Neural crest cell (in vitro differentiated cells): ENCODE measurements around the gene CMTR1. TPM values are rescaled to one million over a fixed set of nuclear protein-coding genes. Genes with fewer than 3 reads are reported as not detected.

Experiments used
- DNase-seq: peaks from one replicate; pipeline ENCODE4 v3.0.0; 2021; ENCODE audit warnings: low read depth, mixed read lengths, low spot score
- H3K27ac Mint-ChIP-seq: one replicate; pipeline ENCODE4 v1.8.0; 2021; ENCODE audit warnings: mild to moderate bottlenecking, mixed read lengths; ENCODE audit not compliant: unreplicated experiment
- H3K27me3 Mint-ChIP-seq: 2 replicates; pipeline ENCODE4 v1.8.0; 2021; ENCODE audit warnings: low read depth, mild to moderate bottlenecking, mixed read lengths
- H3K36me3 Mint-ChIP-seq: 2 replicates; pipeline ENCODE4 v1.8.0; 2021; ENCODE audit warnings: low read depth, mild to moderate bottlenecking, mixed read lengths
- H3K4me1 Mint-ChIP-seq: 2 replicates; pipeline ENCODE4 v1.8.0; 2021; ENCODE audit warnings: mixed read lengths
- H3K4me3 Mint-ChIP-seq: one replicate; pipeline ENCODE4 v1.8.0; 2021; ENCODE audit warnings: mild to moderate bottlenecking, mixed read lengths
- H3K9me3 Mint-ChIP-seq: 2 replicates; pipeline ENCODE4 v1.8.0; 2021; ENCODE audit warnings: mixed read lengths
- total RNA-seq: library from RNA; stranded (reverse); gene quantifications from 2 replicates; pipeline ENCODE4 v1.2.1, GENCODE V29; 2021
- TF ChIP-seq, protein P1 (sequence below): fragments of 200-600 bp; sonication (generic); conservative IDR thresholded peaks from 2 replicates; pipeline ENCODE4 v1.5.0; 2021; ENCODE audit warnings: antibody characterized with exemption, mild to moderate bottlenecking

Gene CMTR1
- total RNA-seq, 1 donor from 2014 or later = 51.0 TPM

DNA sequence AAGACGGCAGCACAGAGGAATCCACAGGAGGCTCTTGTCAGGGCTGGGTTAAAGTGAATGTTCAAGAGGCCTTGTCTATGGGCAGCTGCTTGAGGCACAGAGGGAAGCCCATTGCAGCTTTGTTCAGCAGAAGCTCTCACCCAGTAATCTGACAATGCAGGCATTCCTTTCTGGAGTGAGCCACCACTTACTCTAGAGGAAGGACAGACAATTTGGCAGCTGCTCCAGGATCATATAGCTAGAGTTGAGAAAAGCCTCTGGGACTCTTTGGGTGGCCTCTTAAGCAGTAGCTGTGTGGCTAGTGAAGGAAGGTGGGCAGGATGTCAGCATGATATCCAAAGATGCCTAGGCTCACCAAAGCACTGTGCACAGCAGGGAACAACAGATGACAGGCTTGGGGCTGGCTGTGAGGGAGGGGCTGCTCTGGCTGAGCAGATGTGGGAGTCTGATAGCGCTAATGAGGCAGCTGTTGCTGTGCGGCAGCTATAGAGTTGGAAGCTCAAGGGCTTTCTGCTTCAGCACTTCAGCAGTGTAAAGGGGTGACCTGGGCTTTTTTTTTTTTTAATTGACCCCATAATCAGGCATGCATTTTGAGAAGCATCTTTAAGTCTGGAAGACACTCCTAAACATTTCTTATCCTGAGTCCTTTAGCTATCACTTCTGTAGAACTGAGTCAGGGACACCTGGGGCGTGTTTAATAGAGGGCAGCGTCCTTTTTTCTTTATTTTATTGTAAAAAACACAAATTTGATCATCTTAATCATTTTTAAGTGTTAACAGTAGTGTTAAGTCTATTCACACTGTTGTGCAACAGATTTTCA lies 27.2 kb downstream of the CMTR1 start:
- no peaks in the 10 kb centered on the region for H3K4me1 Mint-ChIP-seq

DNA sequence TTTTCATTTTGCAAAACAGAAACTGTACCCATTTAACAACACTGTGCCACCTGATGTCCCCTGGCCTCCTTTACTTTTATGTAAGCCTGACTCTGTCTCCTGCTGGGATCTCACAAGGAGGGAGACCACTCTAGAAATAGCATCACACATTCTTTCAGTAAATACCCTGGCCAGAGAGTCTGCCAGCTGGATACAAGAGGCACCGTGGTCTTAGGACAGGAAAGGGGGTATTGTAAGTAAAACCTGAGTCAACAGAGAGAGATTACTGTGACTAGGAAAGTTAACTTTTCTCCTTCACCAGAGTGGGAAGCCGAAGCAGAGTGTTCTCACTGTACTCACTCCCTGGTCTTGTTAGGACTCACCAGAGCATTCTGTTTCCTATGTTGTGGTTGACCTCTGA lies 27.8 kb downstream of the CMTR1 start:
- H3K36me3 Mint-ChIP-seq = peaks cover 21% of the 10 kb centered on the region
- H3K9me3 Mint-ChIP-seq = no peaks in the 10 kb centered on the region
- no peak overlapping the region for H3K27ac Mint-ChIP-seq
- DNase-seq = no peak
- TF ChIP-seq, protein P1, sequence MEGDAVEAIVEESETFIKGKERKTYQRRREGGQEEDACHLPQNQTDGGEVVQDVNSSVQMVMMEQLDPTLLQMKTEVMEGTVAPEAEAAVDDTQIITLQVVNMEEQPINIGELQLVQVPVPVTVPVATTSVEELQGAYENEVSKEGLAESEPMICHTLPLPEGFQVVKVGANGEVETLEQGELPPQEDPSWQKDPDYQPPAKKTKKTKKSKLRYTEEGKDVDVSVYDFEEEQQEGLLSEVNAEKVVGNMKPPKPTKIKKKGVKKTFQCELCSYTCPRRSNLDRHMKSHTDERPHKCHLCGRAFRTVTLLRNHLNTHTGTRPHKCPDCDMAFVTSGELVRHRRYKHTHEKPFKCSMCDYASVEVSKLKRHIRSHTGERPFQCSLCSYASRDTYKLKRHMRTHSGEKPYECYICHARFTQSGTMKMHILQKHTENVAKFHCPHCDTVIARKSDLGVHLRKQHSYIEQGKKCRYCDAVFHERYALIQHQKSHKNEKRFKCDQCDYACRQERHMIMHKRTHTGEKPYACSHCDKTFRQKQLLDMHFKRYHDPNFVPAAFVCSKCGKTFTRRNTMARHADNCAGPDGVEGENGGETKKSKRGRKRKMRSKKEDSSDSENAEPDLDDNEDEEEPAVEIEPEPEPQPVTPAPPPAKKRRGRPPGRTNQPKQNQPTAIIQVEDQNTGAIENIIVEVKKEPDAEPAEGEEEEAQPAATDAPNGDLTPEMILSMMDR = no peak
- no peaks in the 10 kb centered on the region for H3K4me1 Mint-ChIP-seq
- H3K4me3 Mint-ChIP-seq = no peak overlapping the region
- no peaks in the 10 kb centered on the region for H3K27me3 Mint-ChIP-seq

More for the DNA sequence above, 27.2 kb downstream of the CMTR1 start:
- Mint-ChIP-seq H3K9me3 (no peaks in the 10 kb centered on the region), H3K27me3 (no peaks in the 10 kb centered on the region), H3K27ac (peak overlapping the region; percentile 19), H3K4me3 (no peak overlapping the region), H3K36me3 (peaks cover 19% of the 10 kb centered on the region)
- TF ChIP-seq, protein P1 = no peak
- DNase-seq = no peak

DNA sequence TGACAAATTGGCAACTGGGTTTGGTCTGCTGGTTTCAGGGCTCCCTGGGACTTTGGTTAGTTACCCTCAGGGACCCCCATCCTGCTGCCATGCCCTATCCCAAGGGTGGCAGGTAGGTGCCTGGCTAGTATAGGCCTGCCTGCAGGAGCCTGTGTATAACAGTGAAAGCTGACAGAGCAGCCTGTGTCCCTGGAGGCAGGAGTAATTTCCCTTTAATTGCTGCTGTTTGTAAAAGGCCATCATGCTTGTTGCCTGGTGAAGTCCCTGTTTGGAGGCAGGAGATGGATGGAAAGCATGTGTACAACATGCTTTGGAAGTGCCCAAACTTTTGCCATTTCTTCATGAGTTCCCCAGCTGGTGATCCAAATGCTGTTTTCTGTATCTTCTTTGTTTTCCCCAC lies 30.1 kb downstream of the CMTR1 start:
- Mint-ChIP-seq H3K9me3 (peaks cover 4% of the 10 kb centered on the region), H3K4me3 (no peak overlapping the region), H3K27me3 (no peaks in the 10 kb centered on the region), H3K36me3 (peaks cover 29% of the 10 kb centered on the region), H3K4me1 (no peaks in the 10 kb centered on the region), H3K27ac (no peak overlapping the region)
- TF ChIP-seq, protein P1 = no peak
- DNase-seq = no peak

DNA sequence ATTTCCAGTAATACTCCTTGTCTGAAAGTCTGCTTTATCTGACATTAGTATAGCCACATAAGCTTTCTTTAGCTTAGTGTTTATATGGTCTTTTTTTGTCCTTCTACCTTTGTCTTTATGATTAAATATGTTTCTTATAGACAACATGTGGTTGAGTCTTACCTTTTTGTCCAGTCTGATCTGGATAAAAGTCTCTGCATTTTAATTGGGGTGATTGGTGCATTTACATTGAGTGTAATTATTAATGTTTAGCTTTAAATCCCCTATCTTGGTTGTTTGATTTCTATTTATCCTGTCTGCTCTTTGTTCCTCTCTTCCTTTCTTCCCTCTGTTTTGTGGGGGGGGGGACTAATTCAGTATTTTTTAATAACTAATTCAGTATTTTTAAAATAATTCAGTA lies 34.7 kb downstream of the CMTR1 start:
- TF ChIP-seq, protein P1 = no peak
- H3K27ac Mint-ChIP-seq = no peak overlapping the region
- no peak overlapping the region for H3K4me3 Mint-ChIP-seq
- H3K4me1 Mint-ChIP-seq = no peaks in the 10 kb centered on the region
- H3K9me3 Mint-ChIP-seq = peaks cover 4% of the 10 kb centered on the region
- H3K36me3 Mint-ChIP-seq = peaks cover 36% of the 10 kb centered on the region
- no peak for DNase-seq
- H3K27me3 Mint-ChIP-seq = no peaks in the 10 kb centered on the region

DNA sequence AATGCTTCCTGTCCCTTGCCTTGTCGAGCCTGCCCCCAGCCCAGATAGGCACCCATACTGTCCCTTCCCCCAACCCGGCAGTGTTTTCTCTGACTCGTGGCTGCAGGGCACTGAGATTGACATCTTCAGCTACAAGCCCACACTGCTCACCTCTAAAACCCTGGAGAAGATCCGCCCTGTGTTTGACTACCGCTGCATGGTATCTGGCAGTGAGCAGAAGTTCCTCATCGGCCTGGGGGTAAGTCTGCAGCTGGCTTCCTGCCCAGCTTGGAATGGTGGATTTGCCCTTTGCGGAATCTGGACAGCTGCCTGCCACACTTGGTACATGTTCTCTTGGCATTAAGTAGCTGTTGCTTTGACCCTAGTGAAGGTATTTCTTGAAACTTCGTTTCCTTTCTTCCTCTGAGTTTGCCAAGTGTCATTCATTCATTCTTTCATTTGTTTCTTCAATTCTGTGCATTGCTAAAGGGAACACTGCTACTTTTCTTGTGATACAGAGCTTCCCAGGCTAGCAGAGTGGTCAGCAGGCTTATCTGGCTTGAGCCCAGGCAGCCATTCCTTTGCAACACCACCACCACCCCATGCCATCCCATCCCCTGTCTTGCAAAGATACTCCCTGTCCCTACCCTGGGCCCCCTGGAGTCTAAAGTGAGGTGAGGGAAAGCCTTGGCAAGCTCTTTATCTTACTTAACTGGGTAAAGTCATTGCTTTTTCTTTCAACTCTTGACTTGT lies 40.5 kb downstream of the CMTR1 start:
- H3K9me3 Mint-ChIP-seq = no peaks in the 10 kb centered on the region
- no peaks in the 10 kb centered on the region for H3K27me3 Mint-ChIP-seq
- no peak overlapping the region for H3K4me3 Mint-ChIP-seq
- peaks cover 17% of the 10 kb centered on the region for H3K36me3 Mint-ChIP-seq
- H3K4me1 Mint-ChIP-seq = peaks cover 4% of the 10 kb centered on the region
- TF ChIP-seq, protein P1 = no peak
- no peak for DNase-seq
- H3K27ac Mint-ChIP-seq = no peak overlapping the region
